ENCODE results near the gene SCAF4. TPM values are rescaled to one million over a fixed set of nuclear protein-coding genes. Genes with fewer than 3 reads are reported as not detected.

The SCAF4 gene
- total RNA-seq, 1 donor from 2014 or later, result 49.7 TPM

GRCh38 chr21:31721381-31721780 lies 10.5 kb downstream of the SCAF4 start:
- Mint-ChIP-seq H3K27ac (ENCODE audit: unreplicated experiment) (no peak overlapping the region), H3K4me1 (ENCODE audit: unreplicated experiment) (peaks cover 4% of the 10 kb centered on the region), H3K27me3 (ENCODE audit: unreplicated experiment) (no peaks in the 10 kb centered on the region), H3K36me3 (ENCODE audit: low read depth, unreplicated experiment) (no peaks in the 10 kb centered on the region), H3K9me3 (ENCODE audit: unreplicated experiment) (no peaks in the 10 kb centered on the region), H3K4me3 (ENCODE audit: unreplicated experiment) (no peak overlapping the region)
- no peak for TF ChIP-seq CTCF (IDR thresholded peaks at IDR 0.05; ENCODE audit: unreplicated experiment)
- DNase-seq (ENCODE audit: low spot score), result no peak

GRCh38 chr21:31720739-31721138 lies 11.2 kb downstream of the SCAF4 start:
- Mint-ChIP-seq H3K4me3 (ENCODE audit: unreplicated experiment) (no peak overlapping the region), H3K4me1 (ENCODE audit: unreplicated experiment) (peaks cover 6% of the 10 kb centered on the region), H3K36me3 (ENCODE audit: low read depth, unreplicated experiment) (no peaks in the 10 kb centered on the region), H3K27ac (ENCODE audit: unreplicated experiment) (no peak overlapping the region), H3K27me3 (ENCODE audit: unreplicated experiment) (no peaks in the 10 kb centered on the region), H3K9me3 (ENCODE audit: unreplicated experiment) (no peaks in the 10 kb centered on the region)
- no peak for DNase-seq (ENCODE audit: low spot score)
- no peak for TF ChIP-seq CTCF (IDR thresholded peaks at IDR 0.05; ENCODE audit: unreplicated experiment)

GRCh38 chr21:31720330-31720729 lies 11.6 kb downstream of the SCAF4 start:
- Mint-ChIP-seq H3K27ac (ENCODE audit: unreplicated experiment) (no peak overlapping the region), H3K4me3 (ENCODE audit: unreplicated experiment) (no peak overlapping the region), H3K9me3 (ENCODE audit: unreplicated experiment) (no peaks in the 10 kb centered on the region), H3K36me3 (ENCODE audit: low read depth, unreplicated experiment) (no peaks in the 10 kb centered on the region), H3K4me1 (ENCODE audit: unreplicated experiment) (peaks cover 6% of the 10 kb centered on the region), H3K27me3 (ENCODE audit: unreplicated experiment) (no peaks in the 10 kb centered on the region)
- no peak for DNase-seq (ENCODE audit: low spot score)
- TF ChIP-seq CTCF (IDR thresholded peaks at IDR 0.05; ENCODE audit: unreplicated experiment), result no peak

GRCh38 chr21:31716106-31716505 lies 15.8 kb downstream of the SCAF4 start:
- H3K4me3 Mint-ChIP-seq (ENCODE audit: unreplicated experiment), result no peak overlapping the region
- H3K27ac Mint-ChIP-seq (ENCODE audit: unreplicated experiment), result no peak overlapping the region
- peaks cover 12% of the 10 kb centered on the region for H3K4me1 Mint-ChIP-seq (ENCODE audit: unreplicated experiment)
- TF ChIP-seq CTCF (IDR thresholded peaks at IDR 0.05; ENCODE audit: unreplicated experiment), result no peak
- no peaks in the 10 kb centered on the region for H3K36me3 Mint-ChIP-seq (ENCODE audit: low read depth, unreplicated experiment)
- no peaks in the 10 kb centered on the region for H3K9me3 Mint-ChIP-seq (ENCODE audit: unreplicated experiment)
- H3K27me3 Mint-ChIP-seq (ENCODE audit: unreplicated experiment), result no peaks in the 10 kb centered on the region
- no peak for DNase-seq (ENCODE audit: low spot score)

- no peak for DNase-seq (ENCODE audit: low spot score)
- Mint-ChIP-seq H3K27ac (ENCODE audit: unreplicated experiment) (no peak overlapping the region), H3K9me3 (ENCODE audit: unreplicated experiment) (no peaks in the 10 kb centered on the region), H3K4me3 (ENCODE audit: unreplicated experiment) (no peak overlapping the region), H3K4me1 (ENCODE audit: unreplicated experiment) (peaks cover 12% of the 10 kb centered on the region), H3K36me3 (ENCODE audit: low read depth, unreplicated experiment) (no peaks in the 10 kb centered on the region), H3K27me3 (ENCODE audit: unreplicated experiment) (no peaks in the 10 kb centered on the region)
- no peak for TF ChIP-seq CTCF (IDR thresholded peaks at IDR 0.05; ENCODE audit: unreplicated experiment)
Measured at GRCh38 chr21:31714741-31715365, 17.1 kb downstream of the SCAF4 start.

Measured in endothelial cell (in vitro differentiated cells).